GM10248 (cell line): Measurements from ENCODE around the gene UGCG.

Experiments
- CTCF ChIA-PET: fragments of 300-600 bp; sonication (Branson Sonifier 250); formaldehyde crosslinking; extraction: SDS; loops from one replicate; lab custom pipeline; 2021; ENCODE audit warnings: antibody characterized with exemption; lab: Yijun Ruan, JAX
- POLR2A ChIA-PET: fragments of 350-650 bp; sonication (Branson Sonifier 250); formaldehyde crosslinking; extraction: SDS; loops from one replicate; lab custom pipeline; 2020; ENCODE audit warnings: antibody characterized with exemption; lab: Yijun Ruan, JAX
- DNase-seq: peaks from one replicate; pipeline ENCODE4 v3.0.0; 2012; ENCODE audit errors: extremely low spot score
- TF ChIP-seq, protein P1 (sequence below): IDR thresholded peaks from 2 replicates; pipeline ENCODE4 v1.5.1; 2012; ENCODE audit warnings: mild to moderate bottlenecking, low read depth; ENCODE audit errors: extremely low read depth, missing control alignments, control extremely low read depth

The UGCG gene

DNA sequence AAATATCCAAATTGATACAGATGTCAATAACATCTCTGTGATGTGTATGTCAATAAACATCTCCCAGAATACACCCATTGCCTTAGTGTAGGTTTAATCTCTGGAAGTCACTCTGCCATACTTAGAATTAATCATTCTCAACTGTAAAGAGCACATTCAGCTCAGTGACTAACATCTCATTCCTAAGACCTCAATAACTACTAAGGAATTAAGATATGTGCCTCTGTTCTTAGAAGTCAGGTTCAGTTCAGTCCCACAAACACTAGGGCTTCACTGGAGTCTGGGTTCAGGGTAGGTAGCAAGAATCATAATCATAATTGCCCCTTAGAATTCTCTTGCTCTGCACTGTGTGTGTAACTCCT, 31.7 kb downstream of the UGCG start:
- CTCF ChIA-PET, result interaction anchor here (1.0 to 1.1 kb wide), 2 partner anchors 9 to 20 kb away, joined by 3 read pairs; no protein-coding TSS in a partner anchor
- TF ChIP-seq, protein P1, sequence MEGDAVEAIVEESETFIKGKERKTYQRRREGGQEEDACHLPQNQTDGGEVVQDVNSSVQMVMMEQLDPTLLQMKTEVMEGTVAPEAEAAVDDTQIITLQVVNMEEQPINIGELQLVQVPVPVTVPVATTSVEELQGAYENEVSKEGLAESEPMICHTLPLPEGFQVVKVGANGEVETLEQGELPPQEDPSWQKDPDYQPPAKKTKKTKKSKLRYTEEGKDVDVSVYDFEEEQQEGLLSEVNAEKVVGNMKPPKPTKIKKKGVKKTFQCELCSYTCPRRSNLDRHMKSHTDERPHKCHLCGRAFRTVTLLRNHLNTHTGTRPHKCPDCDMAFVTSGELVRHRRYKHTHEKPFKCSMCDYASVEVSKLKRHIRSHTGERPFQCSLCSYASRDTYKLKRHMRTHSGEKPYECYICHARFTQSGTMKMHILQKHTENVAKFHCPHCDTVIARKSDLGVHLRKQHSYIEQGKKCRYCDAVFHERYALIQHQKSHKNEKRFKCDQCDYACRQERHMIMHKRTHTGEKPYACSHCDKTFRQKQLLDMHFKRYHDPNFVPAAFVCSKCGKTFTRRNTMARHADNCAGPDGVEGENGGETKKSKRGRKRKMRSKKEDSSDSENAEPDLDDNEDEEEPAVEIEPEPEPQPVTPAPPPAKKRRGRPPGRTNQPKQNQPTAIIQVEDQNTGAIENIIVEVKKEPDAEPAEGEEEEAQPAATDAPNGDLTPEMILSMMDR, result no peak
- POLR2A ChIA-PET, result no interaction called here
- no peak for DNase-seq

DNA sequence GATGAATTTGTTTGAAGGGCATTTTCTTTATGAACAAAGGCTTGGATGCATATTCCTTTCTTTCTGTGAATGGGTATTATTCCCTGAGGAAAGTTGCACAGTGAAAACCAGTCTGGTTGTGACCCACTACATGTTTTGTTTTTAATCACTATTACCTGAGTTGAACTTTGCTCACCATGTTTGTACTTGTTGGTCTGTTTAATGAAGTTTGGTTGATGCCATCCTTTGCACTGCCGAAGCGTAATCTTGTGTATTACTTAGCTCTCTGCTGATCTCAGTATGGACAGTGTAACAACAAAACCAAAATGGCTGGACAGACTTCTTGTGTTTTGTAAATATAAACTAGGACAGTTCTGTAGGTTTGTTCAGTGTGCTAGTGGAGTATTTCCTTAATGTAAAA, 38.1 kb downstream of the UGCG start:
- POLR2A ChIA-PET, result no interaction called here
- TF ChIP-seq, protein P1, result no peak
- CTCF ChIA-PET, result interaction anchor here (1.5 to 2.6 kb wide), 3 partner anchors 10 to 140 kb away, joined by 3 to 15 read pairs (median 5); no protein-coding TSS in a partner anchor
- DNase-seq, result no peak

DNA sequence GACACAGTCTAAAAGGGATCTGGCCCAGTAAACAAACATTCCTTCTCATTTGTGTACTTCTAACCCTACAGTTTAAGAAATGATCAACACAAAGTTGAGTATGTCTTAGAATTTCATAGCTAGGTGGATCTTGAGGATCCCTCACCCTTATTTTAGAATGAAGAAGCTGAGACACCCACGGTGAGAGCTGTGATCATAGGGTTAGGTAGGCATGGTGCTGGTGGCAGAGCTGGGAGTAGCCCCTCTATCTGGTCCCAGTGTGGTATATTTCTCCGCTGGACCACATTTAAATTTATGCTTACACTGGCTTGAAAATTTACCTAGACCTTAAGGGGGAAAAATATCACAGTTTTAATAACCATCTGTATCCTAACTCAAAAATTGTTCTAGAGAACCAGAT, 39.8 kb downstream of the UGCG start:
- TF ChIP-seq, protein P1, result no peak
- CTCF ChIA-PET, result interaction anchor here (0.8 to 2.6 kb wide), 11 partner anchors 11 to 162 kb away, joined by 3 to 15 read pairs (median 4); no protein-coding TSS in a partner anchor
- DNase-seq, result no peak
- POLR2A ChIA-PET, result interaction anchor here (0.7 kb wide), 1 partner anchor 13 kb away, joined by 3 read pairs; no protein-coding TSS in a partner anchor

DNA sequence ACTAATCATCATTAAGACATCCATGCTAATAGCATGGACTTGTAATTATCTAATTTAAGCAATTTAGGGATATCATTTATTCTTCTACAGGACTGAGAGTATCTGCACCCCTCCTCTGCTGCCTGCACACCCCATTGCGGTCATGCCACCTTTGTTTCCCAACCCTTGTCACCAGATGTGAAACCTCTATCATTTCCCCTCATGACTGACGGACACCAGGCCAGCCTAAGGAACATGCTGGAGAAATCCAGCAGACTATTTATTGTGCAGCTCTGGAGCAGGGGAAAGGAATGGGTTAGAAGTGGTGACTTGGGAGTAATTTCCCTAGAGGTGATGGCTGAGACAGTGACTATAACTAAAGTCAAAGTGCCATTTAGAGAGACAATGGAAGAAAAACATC, 40.7 kb downstream of the UGCG start:
- TF ChIP-seq, protein P1, result no peak
- ChIA-PET CTCF (interaction anchor here (1.0 to 2.1 kb wide), 7 partner anchors 10 to 138 kb away, joined by 3 to 8 read pairs (median 5); no protein-coding TSS in a partner anchor), POLR2A (interaction anchor here (1.5 kb wide), 1 partner anchor 11 kb away, joined by 4 read pairs; no protein-coding TSS in a partner anchor)
- no peak for DNase-seq

DNA sequence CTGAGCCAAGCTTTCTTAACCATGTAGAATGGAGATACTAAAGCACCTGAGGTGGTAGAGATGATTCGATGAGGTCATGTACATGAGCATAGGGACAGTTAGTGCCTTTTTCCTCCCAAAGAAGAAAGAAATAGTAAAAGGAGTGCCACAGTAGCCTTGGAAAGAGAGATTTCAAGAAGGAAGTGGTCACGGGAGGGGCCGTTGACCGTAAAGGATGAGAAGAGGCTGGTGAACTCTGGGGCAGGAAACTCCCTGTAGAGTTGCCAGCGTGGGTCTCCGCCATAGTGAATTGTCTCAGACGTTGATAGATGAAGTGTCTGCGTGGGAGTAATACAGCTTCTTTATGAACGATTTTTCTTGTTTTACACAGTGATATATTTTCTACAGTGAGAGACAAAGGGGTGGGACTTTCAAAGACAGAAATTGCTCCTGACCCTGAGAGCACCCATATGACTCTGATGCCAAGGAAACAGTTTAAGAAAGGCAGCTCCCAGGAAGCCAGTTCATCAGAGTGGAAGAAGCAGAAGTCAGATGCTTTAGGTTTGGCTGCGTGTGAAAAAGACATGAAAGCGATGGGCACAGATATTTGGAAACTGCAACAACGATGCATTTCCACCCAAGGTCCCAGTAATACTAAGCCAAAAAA, 41.3 kb downstream of the UGCG start:
- ChIA-PET POLR2A (interaction anchor here (1.5 kb wide), 1 partner anchor 11 kb away, joined by 4 read pairs; no protein-coding TSS in a partner anchor), CTCF (interaction anchor here (0.9 to 2.1 kb wide), 10 partner anchors 10 to 137 kb away, joined by 3 to 8 read pairs (median 4); no protein-coding TSS in a partner anchor)
- peak; percentile 45 for DNase-seq
- TF ChIP-seq, protein P1, result no peak

DNA sequence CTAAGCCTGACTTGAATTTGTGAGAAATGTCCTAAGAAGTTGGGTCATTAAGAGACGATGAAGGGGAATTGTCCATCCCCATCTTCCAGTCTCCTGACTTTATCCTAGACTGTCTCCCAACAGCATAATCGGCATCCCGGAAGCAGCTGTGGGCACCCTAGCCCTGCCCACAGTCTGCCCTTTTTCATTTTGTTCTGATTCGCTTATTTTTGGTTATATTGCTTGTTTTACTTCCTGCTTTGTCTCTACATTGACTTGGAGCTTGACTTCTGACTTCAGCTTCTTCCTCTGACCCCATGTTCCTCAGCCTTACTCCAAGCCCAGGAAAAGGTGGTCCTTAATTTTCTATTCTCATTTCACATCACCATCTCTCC, 41.8 kb downstream of the UGCG start:
- ChIA-PET CTCF (interaction anchor here (0.9 to 2.1 kb wide), 9 partner anchors 12 to 136 kb away, joined by 3 to 8 read pairs (median 3); no protein-coding TSS in a partner anchor), POLR2A (no interaction called here)
- DNase-seq, result no peak
- TF ChIP-seq, protein P1, result no peak
